Measurements from ENCODE around the gene TLK2.

- TF ChIP-seq CTCF (conservative IDR thresholded peaks at IDR 0.05 in 1 of 2, IDR thresholded peaks at IDR 0.05 in 1 of 2; ENCODE audit: extremely low read depth in 1 of 2, insufficient read depth in 1 of 2, low read depth in 1 of 2, low read length in 2 of 2) (no peak), EZH2 (IDR thresholded peaks at IDR 0.05; ENCODE audit: borderline replicate concordance, low read length) (no peak)
These were observed 166.0 kb downstream of the TLK2 start for GRCh38 chr17:62644487-62645173.
